ENCODE results near the gene SYS1. TPM values are rescaled to one million over a fixed set of nuclear protein-coding genes. Genes with fewer than 3 reads are reported as not detected.

SYS1 gene
- total and polyA plus RNA-seq, 2 experiments from 2014 or later, result 7.9 to 21.5 TPM

- no peaks in the 10 kb centered on the region for H3K4me1 Mint-ChIP-seq
- H3K27me3 Mint-ChIP-seq (ENCODE audit: insufficient read depth, low read depth, poor library complexity), result no peaks in the 10 kb centered on the region
- H3K27me3 ChIP-seq (ENCODE audit: insufficient read depth), result no peaks in the 10 kb centered on the region
- H3K36me3 Mint-ChIP-seq (ENCODE audit: low read depth), result no peaks in the 10 kb centered on the region
- H3K27ac Mint-ChIP-seq, result no peak overlapping the region
- no peaks in the 10 kb centered on the region for H3K4me1 ChIP-seq (ENCODE audit: insufficient read depth)
- no peaks in the 10 kb centered on the region for H3F3A ChIP-seq (replicated peaks; ENCODE audit: low read depth)
- no peak overlapping the region for H3K4me3 Mint-ChIP-seq
- no peak for TF ChIP-seq ZNF462 (CRISPR knock-in tag; IDR thresholded peaks at IDR 0.05)
- TF ChIP-seq ETS1 (IDR thresholded peaks at IDR 0.05), result no peak
- no peak for TF ChIP-seq ZNF114 (CRISPR knock-in tag; IDR thresholded peaks at IDR 0.05)
- TF ChIP-seq REST (IDR thresholded peaks at IDR 0.05; ENCODE audit: unreplicated experiment), result no peak
- TF ChIP-seq STAT1 (IDR thresholded peaks at IDR 0.05; ENCODE audit: unreplicated experiment), result no peak
- no peak for TF ChIP-seq JUNB (IDR thresholded peaks at IDR 0.05; ENCODE audit: unreplicated experiment)
- no peak for TF ChIP-seq POLR2AphosphoS5 (IDR thresholded peaks at IDR 0.05; ENCODE audit: low read depth)
- no peak for TF ChIP-seq EZH2phosphoT487 (IDR thresholded peaks at IDR 0.05; ENCODE audit: unreplicated experiment)
- no peak for TF ChIP-seq CREB1 (CRISPR knock-in tag; IDR thresholded peaks at IDR 0.05; ENCODE audit: low read depth)
- no peak for TF ChIP-seq CTCF (conservative IDR thresholded peaks at IDR 0.05; ENCODE audit: low read depth in 2 of 2)
- no peak for TF ChIP-seq EZH2 (IDR thresholded peaks at IDR 0.05; ENCODE audit: low read depth, unreplicated experiment)
- no peak for TF ChIP-seq NANOG (IDR thresholded peaks at IDR 0.05; ENCODE audit: borderline replicate concordance)
- no peak for TF ChIP-seq ZNF331 (CRISPR knock-in tag; IDR thresholded peaks at IDR 0.05; ENCODE audit: low read depth)
- no peaks in the 10 kb centered on the region for H3K79me2 ChIP-seq (replicated peaks; ENCODE audit: insufficient read depth)
- no peak overlapping the region for H2AFZ ChIP-seq
- no peak for DNase-seq (ENCODE audit: low spot score)
- H3K36me3 ChIP-seq (ENCODE audit: insufficient read depth), result no peaks in the 10 kb centered on the region
- no peaks in the 10 kb centered on the region for H3K9me2 ChIP-seq (ENCODE audit: insufficient read depth)
- H3K4me3 ChIP-seq, result no peak overlapping the region
- H3K9me3 Mint-ChIP-seq, result peaks cover 3% of the 10 kb centered on the region
- no peak overlapping the region for H3K27ac ChIP-seq (ENCODE audit: low read depth)
- ATAC-seq, result no peak
- H3K4me2 ChIP-seq, result no peak overlapping the region
- H4K20me1 ChIP-seq (replicated peaks; ENCODE audit: insufficient read depth), result no peaks in the 10 kb centered on the region
These were observed 31.5 kb downstream of the SYS1 start for GRCh38 chr20:45394221-45395113.
